ENCODE data around the gene GLIS1. TPM values are rescaled to one million over a fixed set of nuclear protein-coding genes. Genes with fewer than 3 reads are reported as not detected.

The GLIS1 gene
- total RNA-seq, 1 experiment from 2014 or later: 0.28 TPM

DNA sequence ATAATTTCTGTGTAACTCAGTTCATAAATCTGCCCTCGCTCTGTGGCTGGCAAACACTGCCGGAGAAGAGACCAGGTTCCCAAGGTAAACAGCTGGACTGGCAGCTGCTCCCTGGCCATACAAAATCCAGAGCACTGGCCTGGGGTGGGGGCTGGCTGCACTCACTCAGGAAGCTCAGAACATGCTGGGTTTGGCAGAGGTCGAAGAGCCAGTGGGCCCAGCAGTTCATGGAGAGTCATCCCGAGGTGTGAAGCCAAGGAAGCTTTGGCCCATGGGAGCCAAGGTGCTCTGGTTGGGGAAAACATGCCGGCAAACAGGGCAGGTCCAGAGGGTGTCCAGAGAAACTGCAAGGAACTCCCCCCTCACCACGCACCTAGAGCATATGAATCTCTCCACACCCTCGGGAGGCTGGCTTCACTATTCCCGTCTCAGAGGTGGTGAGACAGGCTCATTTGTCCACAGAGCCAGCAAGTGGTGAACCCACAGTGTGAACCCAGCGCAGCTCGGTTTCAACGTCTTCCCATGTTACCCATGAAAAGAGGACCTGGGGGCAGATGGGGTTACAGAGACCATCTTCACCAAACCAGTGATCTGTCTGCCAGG is 177.4 kb downstream of the GLIS1 start:
- peaks cover 0 to under 1% (median 0%) of the 10 kb centered on the region in 3 experiments; a peak in 1 of 7 replicates for H3K36me3 Mint-ChIP-seq (ENCODE audit: insufficient read depth in 1 of 3, low read depth in 3 of 3)

More for the DNA sequence above, 177.4 kb downstream of the GLIS1 start:
- H3K4me2 ChIP-seq (ENCODE audit: insufficient read depth, insufficient read length, low read length): no peak overlapping the region
- H4K20me1 ChIP-seq (ENCODE audit: control insufficient read depth, insufficient read depth, insufficient read length): no peaks in the 10 kb centered on the region
- H2BK120ac ChIP-seq (ENCODE audit: low read depth, low read length, poor library complexity, severe bottlenecking): no peak overlapping the region
- no peak overlapping the region for H2BK5ac ChIP-seq (ENCODE audit: insufficient read length, low read length)
- no peak overlapping the region for H3K18ac ChIP-seq (ENCODE audit: insufficient read length, low read depth, low read length)
- H3K79me1 ChIP-seq (ENCODE audit: insufficient read depth, low read depth, low read length, poor library complexity, severe bottlenecking): no peaks in the 10 kb centered on the region
- H2BK12ac ChIP-seq (ENCODE audit: insufficient read length, low read depth, low read length): no peak overlapping the region
- no peak overlapping the region for H2BK20ac ChIP-seq (ENCODE audit: low read depth, low read length, poor library complexity, severe bottlenecking)
- no peak overlapping the region; a peak in 1 of 7 replicates for H3K27ac Mint-ChIP-seq
- H3K14ac ChIP-seq (ENCODE audit: insufficient read depth, low read length): no peak overlapping the region; the same call in 1 of the 2 replicates
- no peak overlapping the region for H3K4ac ChIP-seq (ENCODE audit: low read depth, low read length)
- peaks cover 8 to 14% of the 10 kb centered on the region in 2 experiments; a peak in 3 of 4 replicates for H3K4me1 Mint-ChIP-seq
- no peak overlapping the region for H2BK15ac ChIP-seq (ENCODE audit: low read depth, low read length)
- H3K4me1 ChIP-seq (ENCODE audit: insufficient read depth, low read length): no peaks in the 10 kb centered on the region
- no peak overlapping the region for H3K23ac ChIP-seq (ENCODE audit: insufficient read length, low read depth, low read length)
- no peak for DNase-seq
- no peak overlapping the region for H2AK5ac ChIP-seq (ENCODE audit: insufficient read length, low read length)
- no peak overlapping the region for H3K56ac ChIP-seq (ENCODE audit: insufficient read length, low read depth, low read length)
- no peak overlapping the region for H2AFZ ChIP-seq (ENCODE audit: low read length)
- H4K91ac ChIP-seq (ENCODE audit: insufficient read length, low read depth, low read length): no peak overlapping the region
- H3K4me3 Mint-ChIP-seq: no peak overlapping the region
- H3K9ac ChIP-seq (ENCODE audit: extremely low read depth, insufficient read length, low read length): no peak overlapping the region
- TF ChIP-seq, protein P1, sequence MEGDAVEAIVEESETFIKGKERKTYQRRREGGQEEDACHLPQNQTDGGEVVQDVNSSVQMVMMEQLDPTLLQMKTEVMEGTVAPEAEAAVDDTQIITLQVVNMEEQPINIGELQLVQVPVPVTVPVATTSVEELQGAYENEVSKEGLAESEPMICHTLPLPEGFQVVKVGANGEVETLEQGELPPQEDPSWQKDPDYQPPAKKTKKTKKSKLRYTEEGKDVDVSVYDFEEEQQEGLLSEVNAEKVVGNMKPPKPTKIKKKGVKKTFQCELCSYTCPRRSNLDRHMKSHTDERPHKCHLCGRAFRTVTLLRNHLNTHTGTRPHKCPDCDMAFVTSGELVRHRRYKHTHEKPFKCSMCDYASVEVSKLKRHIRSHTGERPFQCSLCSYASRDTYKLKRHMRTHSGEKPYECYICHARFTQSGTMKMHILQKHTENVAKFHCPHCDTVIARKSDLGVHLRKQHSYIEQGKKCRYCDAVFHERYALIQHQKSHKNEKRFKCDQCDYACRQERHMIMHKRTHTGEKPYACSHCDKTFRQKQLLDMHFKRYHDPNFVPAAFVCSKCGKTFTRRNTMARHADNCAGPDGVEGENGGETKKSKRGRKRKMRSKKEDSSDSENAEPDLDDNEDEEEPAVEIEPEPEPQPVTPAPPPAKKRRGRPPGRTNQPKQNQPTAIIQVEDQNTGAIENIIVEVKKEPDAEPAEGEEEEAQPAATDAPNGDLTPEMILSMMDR (conservative IDR thresholded peaks at IDR 0.05): no peak
- no peak overlapping the region for H4K5ac ChIP-seq (ENCODE audit: insufficient read length, low read depth, low read length)
- no peaks in the 10 kb centered on the region; the same call in 1 of the 2 replicates for H3K27me3 ChIP-seq (ENCODE audit: insufficient read depth, low read length)
- no peaks in the 10 kb centered on the region for H3K79me2 ChIP-seq (ENCODE audit: insufficient read depth, low read length)
- H4K8ac ChIP-seq (replicated peaks; ENCODE audit: insufficient read length, low read depth, low read length): no peak overlapping the region
- H3K9me3 ChIP-seq (ENCODE audit: control insufficient read depth, low read depth, low read length): no peaks in the 10 kb centered on the region
- H3T11ph ChIP-seq (ENCODE audit: low read length): no peak overlapping the region
- H3K27ac ChIP-seq (ENCODE audit: insufficient read length, low read depth, low read length): no peak overlapping the region
- no CpG with 5 or more reads among the region's 11 CpGs for WGBS (ENCODE audit: extremely low coverage, insufficient read length, low lambda C conversion rate)
- peaks cover 36% of the 10 kb centered on the region for H3K27me3 Mint-ChIP-seq (ENCODE audit: low read depth)
- no peaks in the 10 kb centered on the region for H3K9me3 Mint-ChIP-seq
- no peaks in the 10 kb centered on the region for H3K23me2 ChIP-seq (ENCODE audit: insufficient read length, low read depth, low read length, poor library complexity, severe bottlenecking)
